ENCODE measurements around the gene EFCAB7. TPM values are rescaled to one million over a fixed set of nuclear protein-coding genes. Genes with fewer than 3 reads are reported as not detected.

The EFCAB7 gene, protein sequence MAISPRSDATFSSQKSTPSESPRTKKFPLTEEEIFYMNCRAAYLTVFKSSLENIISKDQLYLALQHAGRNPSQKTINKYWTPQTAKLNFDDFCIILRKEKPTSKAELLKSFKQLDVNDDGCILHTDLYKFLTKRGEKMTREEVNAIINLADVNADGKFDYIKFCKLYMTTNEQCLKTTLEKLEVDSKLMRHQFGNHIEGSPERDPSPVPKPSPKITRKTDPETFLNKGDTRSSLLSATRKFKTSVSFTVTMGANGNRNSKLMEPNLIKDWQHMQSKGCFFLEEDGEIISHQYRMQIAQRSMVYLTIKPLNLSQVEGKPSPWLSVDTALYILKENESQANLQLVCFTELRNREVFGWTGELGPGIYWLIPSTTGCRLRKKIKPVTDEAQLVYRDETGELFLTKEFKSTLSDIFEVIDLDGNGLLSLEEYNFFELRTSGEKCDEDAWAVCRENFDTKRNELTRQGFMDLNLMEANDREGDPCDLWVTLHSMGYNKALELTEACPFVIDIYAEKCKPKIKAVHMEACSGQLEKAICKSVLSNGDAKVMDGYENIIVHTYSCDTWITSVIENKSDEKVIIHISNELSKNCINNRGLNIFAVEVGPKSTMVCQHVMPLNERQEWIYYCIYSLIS
- total RNA-seq (2014; rRNA removed; shearing (Covaris generic)): 4.2 and 7.0 TPM in 2 replicates
- polyA plus RNA-seq (2016; fragmentation: Nextera tagmentation; extraction: Ambion mirVana): 4.8 and 4.9 TPM in 2 replicates
- long read RNA-seq, partial matches to known transcripts: 2 of 4 reads
- long read RNA-seq, other reads (novel, unspliced or antisense): 1 of 4 reads

DNA sequence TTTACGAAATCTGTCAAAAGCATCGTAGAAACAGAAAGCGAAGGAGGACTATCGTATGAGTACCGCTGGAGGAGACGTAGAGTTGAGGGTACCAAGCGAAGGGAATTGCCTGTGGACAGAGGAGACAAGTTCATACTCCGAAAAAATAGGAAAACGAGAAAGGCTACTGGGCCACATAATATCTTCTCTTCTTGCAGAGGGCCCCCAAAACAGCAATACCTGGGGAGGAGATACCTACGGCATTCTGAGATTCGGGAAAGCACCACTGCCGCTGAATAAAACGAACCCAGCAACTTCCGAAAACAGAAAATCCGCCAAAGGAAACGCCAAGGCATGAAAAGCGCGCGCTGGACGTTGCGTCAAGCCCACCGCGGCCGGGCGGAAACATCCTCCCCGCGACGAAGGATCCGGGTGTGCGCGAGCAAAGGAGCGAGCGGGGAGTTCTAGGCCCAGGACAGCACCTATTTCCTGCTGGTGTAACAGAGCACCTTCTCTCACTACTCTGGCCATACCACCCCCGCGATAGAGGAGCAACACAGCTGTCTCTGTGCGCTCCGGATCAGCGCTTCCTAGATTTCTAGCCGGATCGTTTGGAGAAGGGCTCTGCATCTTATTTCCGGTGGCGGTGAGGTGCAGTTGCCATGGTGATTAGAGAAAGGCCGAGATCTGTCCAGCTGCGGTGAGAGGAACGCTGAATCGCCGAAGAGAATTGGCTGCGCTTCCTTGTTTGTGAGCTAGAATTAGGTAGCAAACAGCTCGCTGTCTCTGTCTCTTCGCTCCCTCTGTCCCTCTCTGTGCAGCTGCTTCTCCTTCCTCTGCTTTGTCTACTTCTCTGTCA, at the start of gene EFCAB7, which contains the start of gene ITGB3BP:
TSS of gene EFCAB7 (plus strand) at position 635 of the 838 bp plus-strand sequence. CDS start 2,048 bp downstream, outside the sequence.
TSS of gene ITGB3BP (minus strand) at position 335 of the 838 bp plus-strand sequence. CDS start at position 243, 92 bp downstream.
- no peaks in the 10 kb centered on the region for H3F3A ChIP-seq (replicated peaks; ENCODE audit: low read depth)

More for the DNA sequence above, at the start of gene EFCAB7, which contains the start of gene ITGB3BP:
- Mint-ChIP-seq H3K27me3 (ENCODE audit: insufficient read depth, low read depth, poor library complexity) (no peaks in the 10 kb centered on the region), H3K4me3 (peak within 1 kb of the TSS; percentile 95), H3K27ac (peak within 1 kb of the TSS; percentile 93), H3K4me1 (peaks cover 10% of the 10 kb centered on the region; the same call in 2 of the 3 replicates), H3K9me3 (no peaks in the 10 kb centered on the region), H3K36me3 (ENCODE audit: low read depth) (no peaks in the 10 kb centered on the region)
- Histone ChIP-seq H3K9me2 (ENCODE audit: insufficient read depth) (no peaks in the 10 kb centered on the region), H3K4me1 (ENCODE audit: insufficient read depth) (peaks cover 13% of the 10 kb centered on the region; the same call in 1 of the 2 replicates), H3K27ac (ENCODE audit: low read depth) (peak within 1 kb of the TSS; percentile 91), H3K4me3 (peak within 1 kb of the TSS; percentile 64), H3K27me3 (ENCODE audit: insufficient read depth) (no peaks in the 10 kb centered on the region), H3K36me3 (ENCODE audit: insufficient read depth) (no peaks in the 10 kb centered on the region), H2AFZ (peak within 1 kb of the TSS; percentile 95), H3K79me2 (replicated peaks; ENCODE audit: insufficient read depth) (peaks cover 26% of the 10 kb centered on the region), H3K4me2 (peak within 1 kb of the TSS; percentile 86), H4K20me1 (replicated peaks; ENCODE audit: insufficient read depth) (no peaks in the 10 kb centered on the region)
- DNase-seq (ENCODE audit: low spot score) (peak; percentile 98), ATAC-seq (peak; percentile 99)
- TF ChIP-seq, protein P1, sequence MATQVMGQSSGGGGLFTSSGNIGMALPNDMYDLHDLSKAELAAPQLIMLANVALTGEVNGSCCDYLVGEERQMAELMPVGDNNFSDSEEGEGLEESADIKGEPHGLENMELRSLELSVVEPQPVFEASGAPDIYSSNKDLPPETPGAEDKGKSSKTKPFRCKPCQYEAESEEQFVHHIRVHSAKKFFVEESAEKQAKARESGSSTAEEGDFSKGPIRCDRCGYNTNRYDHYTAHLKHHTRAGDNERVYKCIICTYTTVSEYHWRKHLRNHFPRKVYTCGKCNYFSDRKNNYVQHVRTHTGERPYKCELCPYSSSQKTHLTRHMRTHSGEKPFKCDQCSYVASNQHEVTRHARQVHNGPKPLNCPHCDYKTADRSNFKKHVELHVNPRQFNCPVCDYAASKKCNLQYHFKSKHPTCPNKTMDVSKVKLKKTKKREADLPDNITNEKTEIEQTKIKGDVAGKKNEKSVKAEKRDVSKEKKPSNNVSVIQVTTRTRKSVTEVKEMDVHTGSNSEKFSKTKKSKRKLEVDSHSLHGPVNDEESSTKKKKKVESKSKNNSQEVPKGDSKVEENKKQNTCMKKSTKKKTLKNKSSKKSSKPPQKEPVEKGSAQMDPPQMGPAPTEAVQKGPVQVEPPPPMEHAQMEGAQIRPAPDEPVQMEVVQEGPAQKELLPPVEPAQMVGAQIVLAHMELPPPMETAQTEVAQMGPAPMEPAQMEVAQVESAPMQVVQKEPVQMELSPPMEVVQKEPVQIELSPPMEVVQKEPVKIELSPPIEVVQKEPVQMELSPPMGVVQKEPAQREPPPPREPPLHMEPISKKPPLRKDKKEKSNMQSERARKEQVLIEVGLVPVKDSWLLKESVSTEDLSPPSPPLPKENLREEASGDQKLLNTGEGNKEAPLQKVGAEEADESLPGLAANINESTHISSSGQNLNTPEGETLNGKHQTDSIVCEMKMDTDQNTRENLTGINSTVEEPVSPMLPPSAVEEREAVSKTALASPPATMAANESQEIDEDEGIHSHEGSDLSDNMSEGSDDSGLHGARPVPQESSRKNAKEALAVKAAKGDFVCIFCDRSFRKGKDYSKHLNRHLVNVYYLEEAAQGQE (IDR thresholded peaks at IDR 0.05; ENCODE audit: unreplicated experiment): peak; percentile 49
- TF ChIP-seq ZNF114 (CRISPR knock-in tag; IDR thresholded peaks at IDR 0.05) (peak; percentile 92; the same call in 1 of the 2 replicates), POLR2AphosphoS5 (IDR thresholded peaks at IDR 0.05; ENCODE audit: low read depth) (peak; percentile 56), EZH2phosphoT487 (IDR thresholded peaks at IDR 0.05; ENCODE audit: unreplicated experiment) (no peak), EZH2 (IDR thresholded peaks at IDR 0.05; ENCODE audit: low read depth, unreplicated experiment) (no peak), NANOG (IDR thresholded peaks at IDR 0.05; ENCODE audit: borderline replicate concordance) (no peak), CREB1 (CRISPR knock-in tag; IDR thresholded peaks at IDR 0.05; ENCODE audit: low read depth) (peak; percentile 83), JUNB (IDR thresholded peaks at IDR 0.05; ENCODE audit: unreplicated experiment) (no peak)
- TF ChIP-seq, protein P2, sequence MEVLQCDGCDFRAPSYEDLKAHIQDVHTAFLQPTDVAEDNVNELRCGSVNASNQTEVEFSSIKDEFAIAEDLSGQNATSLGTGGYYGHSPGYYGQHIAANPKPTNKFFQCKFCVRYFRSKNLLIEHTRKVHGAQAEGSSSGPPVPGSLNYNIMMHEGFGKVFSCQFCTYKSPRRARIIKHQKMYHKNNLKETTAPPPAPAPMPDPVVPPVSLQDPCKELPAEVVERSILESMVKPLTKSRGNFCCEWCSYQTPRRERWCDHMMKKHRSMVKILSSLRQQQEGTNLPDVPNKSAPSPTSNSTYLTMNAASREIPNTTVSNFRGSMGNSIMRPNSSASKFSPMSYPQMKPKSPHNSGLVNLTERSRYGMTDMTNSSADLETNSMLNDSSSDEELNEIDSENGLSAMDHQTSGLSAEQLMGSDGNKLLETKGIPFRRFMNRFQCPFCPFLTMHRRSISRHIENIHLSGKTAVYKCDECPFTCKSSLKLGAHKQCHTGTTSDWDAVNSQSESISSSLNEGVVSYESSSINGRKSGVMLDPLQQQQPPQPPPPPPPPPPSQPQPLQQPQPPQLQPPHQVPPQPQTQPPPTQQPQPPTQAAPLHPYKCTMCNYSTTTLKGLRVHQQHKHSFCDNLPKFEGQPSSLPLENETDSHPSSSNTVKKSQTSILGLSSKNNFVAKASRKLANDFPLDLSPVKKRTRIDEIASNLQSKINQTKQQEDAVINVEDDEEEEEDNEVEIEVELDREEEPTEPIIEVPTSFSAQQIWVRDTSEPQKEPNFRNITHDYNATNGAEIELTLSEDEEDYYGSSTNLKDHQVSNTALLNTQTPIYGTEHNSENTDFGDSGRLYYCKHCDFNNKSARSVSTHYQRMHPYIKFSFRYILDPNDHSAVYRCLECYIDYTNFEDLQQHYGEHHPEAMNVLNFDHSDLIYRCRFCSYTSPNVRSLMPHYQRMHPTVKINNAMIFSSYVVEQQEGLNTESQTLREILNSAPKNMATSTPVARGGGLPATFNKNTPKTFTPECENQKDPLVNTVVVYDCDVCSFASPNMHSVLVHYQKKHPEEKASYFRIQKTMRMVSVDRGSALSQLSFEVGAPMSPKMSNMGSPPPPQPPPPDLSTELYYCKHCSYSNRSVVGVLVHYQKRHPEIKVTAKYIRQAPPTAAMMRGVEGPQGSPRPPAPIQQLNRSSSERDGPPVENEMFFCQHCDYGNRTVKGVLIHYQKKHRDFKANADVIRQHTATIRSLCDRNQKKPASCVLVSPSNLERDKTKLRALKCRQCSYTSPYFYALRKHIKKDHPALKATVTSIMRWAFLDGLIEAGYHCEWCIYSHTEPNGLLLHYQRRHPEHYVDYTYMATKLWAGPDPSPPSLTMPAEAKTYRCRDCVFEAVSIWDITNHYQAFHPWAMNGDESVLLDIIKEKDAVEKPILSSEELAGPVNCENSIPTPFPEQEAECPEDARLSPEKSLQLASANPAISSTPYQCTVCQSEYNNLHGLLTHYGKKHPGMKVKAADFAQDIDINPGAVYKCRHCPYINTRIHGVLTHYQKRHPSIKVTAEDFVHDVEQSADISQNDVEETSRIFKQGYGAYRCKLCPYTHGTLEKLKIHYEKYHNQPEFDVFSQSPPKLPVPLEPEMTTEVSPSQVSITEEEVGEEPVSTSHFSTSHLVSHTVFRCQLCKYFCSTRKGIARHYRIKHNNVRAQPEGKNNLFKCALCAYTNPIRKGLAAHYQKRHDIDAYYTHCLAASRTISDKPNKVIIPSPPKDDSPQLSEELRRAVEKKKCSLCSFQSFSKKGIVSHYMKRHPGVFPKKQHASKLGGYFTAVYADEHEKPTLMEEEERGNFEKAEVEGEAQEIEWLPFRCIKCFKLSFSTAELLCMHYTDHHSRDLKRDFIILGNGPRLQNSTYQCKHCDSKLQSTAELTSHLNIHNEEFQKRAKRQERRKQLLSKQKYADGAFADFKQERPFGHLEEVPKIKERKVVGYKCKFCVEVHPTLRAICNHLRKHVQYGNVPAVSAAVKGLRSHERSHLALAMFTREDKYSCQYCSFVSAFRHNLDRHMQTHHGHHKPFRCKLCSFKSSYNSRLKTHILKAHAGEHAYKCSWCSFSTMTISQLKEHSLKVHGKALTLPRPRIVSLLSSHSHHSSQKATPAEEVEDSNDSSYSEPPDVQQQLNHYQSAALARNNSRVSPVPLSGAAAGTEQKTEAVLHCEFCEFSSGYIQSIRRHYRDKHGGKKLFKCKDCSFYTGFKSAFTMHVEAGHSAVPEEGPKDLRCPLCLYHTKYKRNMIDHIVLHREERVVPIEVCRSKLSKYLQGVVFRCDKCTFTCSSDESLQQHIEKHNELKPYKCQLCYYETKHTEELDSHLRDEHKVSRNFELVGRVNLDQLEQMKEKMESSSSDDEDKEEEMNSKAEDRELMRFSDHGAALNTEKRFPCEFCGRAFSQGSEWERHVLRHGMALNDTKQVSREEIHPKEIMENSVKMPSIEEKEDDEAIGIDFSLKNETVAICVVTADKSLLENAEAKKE (CRISPR knock-in tag; IDR thresholded peaks at IDR 0.05): no peak
- TF ChIP-seq, protein P3, sequence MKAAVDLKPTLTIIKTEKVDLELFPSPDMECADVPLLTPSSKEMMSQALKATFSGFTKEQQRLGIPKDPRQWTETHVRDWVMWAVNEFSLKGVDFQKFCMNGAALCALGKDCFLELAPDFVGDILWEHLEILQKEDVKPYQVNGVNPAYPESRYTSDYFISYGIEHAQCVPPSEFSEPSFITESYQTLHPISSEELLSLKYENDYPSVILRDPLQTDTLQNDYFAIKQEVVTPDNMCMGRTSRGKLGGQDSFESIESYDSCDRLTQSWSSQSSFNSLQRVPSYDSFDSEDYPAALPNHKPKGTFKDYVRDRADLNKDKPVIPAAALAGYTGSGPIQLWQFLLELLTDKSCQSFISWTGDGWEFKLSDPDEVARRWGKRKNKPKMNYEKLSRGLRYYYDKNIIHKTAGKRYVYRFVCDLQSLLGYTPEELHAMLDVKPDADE (IDR thresholded peaks at IDR 0.05): peak; percentile 51; the same call in 1 of the 2 replicates

Measured in GM23338 (cell line).